ENCODE data around the gene SMC3.

Gene SMC3

DNA sequence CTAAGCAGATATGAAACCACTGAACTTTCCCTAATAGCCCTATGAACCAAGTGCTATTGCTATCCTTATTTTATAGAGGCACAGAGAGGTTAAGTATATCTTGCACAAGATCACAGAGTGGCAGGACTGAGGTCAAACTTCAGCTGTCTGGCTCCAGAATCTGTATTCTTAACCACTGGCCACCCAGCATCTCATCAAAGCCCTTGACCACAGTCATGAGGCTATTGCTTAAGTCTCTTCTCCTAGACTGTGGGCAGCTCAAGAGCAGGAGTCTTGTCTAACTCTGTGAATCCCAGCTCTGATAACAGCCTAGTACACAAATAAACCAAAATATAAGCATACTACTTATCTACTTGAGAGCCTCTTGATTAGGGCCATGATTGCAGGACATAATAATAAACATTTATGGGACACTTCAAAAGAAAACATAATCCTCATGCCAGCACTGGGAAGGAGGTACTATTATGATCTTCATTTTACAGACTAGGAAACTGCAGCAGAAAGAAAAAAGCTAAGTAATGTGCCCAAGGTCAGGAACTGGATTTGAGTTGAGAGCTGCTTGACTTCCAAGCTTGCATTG, 22.4 kb upstream of the SMC3 start:
- no peak for DNase-seq (ENCODE audit: low read depth in 2 of 2)

DNA sequence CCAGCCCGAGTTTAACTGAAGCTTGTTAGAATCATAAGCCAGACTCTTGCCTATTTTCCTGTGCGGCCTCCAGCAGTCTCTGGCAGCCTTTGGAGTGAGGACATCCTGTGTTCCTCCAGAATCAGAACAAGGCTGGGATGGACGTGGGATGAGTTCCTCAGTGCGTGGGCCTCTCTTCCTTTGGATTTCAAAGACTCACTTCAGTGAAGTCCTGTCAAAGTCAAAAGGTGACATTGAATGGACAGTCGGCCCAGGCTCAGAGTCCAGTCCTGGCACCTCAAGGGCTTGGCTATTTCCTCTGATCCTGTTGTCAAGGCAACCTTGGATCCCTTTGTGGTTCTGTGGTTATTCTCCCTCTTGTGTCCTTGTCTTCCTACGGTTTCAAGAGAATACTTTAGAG, 21.4 kb upstream of the SMC3 start:
- no peak for DNase-seq (ENCODE audit: low read depth in 2 of 2)

DNA sequence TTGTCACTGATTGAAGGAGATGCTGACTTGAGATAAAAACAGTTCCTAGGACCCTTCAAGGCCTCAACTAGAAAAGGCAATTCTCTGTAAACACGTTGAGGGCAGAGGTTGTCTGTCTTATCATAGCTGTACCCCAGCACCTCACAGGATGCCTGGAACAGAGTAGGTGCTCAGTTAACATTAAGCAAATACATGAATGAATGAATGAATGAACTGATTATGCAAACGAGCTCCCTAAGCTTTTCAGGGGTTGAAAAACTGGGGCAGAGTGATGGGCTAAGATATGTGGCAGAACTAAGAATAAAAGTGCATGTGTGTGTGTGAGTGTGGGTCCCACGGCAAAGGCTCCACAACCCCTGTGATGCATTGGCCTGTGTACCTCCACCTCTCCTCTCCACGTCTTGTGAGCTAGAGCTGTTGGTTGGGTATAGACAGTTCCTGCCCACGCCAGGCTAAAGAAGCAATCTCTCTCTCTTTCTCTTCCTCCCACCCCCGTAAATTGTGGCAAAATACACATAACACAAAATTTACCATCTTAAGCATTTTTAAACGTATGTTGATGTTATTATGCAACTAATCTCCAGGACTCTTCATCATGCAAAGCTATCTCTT, 20.9 kb upstream of the SMC3 start:
- DNase-seq (ENCODE audit: low read depth in 2 of 2) = no peak

DNA sequence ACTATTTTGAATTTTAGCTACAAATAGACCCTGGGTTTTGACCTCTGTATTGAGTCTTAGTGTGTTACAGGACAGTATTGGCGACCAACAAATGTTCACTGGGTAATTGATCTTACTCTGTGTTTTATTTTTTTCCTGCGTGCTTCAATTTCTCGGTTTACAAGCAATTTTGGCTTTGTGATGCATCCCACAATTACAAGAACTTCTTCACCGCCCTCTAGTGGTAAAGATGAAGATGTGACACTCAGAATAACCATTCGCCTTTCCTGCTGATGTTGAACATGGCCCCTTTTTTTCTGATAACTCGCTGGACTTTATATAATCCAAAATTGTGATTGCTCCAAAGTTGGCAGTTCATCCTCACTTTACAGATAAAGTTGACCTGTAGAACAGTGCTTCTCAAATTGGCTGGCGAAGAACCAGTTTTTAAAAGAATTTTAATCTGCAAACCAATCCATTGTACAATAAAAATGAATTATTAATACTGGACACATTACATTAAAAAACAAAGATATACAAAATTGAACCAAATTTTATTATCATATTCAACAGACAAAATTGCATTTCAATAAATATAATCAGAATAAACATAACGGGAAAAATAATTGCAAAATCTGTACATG, 20.2 kb upstream of the SMC3 start:
- DNase-seq (ENCODE audit: low read depth in 2 of 2) = no peak

DNA sequence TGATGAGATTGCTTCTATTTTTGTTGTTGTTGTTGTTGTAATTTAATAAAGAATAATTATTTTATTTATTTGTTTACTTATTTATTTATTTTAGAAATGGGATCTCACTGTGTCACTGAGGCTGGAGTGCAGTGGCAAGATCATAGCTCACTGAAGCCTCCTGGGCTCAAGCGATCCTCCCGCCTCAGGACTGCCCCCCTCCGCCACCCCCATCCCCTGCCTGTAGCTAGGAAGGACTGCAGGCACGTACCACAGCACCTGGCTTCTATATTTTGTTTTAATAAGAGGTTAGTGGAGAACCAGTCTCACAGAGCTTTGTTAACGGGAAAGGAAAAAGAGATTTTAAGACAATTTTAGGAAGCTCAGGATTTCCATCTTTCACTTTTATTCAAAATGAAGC, 19.5 kb upstream of the SMC3 start:
- no peak for DNase-seq (ENCODE audit: low read depth in 2 of 2)

DNA sequence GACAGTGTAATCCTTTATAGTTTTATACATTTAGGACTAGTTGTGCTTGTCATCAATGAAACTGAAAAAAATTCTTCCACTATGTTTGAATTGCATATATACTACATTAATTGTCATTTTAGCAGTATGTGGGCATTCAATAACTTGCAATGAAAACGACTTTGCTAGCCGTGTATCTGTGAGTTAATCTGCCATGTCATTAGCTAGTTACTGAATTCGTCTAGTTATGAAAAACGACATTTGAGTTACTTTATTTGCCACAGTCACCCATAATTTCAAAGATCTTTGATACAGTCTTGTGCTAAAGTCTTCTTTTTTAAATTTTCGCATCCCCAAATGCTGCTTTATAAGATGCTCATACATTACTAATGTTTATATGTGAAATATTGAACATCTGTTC, 18.3 kb upstream of the SMC3 start:
- DNase-seq (ENCODE audit: low read depth in 2 of 2) = no peak

DNA sequence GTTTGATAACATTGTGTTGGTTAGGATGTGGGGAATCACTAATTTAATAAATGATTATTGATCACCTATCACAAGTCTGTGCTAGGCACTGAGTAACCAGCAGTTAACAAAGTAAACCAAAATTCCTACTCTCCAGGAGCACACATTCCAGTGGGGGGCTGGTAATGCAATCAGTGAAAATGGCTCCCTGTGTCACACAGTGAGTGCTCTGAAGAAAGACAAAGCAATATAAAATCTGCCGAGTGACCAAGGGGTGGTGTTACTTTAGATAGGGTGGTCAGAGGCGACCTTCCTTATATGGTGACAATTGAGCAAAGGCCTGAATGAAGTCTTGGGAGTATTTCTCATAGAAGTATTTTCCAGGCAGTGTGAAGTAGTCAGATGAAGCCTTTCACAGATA, 13.6 kb upstream of the SMC3 start:
- DNase-seq (ENCODE audit: low read depth in 2 of 2) = no peak

DNA sequence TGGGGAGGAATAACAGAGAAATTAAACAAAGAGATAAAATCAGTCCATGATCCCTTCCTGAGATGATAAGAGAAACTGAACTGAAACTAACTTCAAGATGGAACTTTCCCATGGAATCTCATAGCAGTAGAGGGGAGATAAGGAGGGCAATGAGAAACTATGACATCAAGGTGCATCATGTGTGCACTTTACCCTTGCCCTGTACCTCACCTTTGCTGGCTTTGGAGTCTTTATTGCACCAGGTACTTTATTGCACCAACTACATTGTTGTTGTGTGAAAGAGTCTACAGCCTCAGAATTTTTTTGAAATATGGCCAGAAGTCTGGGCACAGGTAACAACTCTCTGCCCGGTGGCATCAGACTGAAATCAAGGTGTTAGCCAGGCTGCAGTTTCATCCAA, 11.2 kb upstream of the SMC3 start:
- DNase-seq (ENCODE audit: low read depth in 2 of 2) = no peak

DNA sequence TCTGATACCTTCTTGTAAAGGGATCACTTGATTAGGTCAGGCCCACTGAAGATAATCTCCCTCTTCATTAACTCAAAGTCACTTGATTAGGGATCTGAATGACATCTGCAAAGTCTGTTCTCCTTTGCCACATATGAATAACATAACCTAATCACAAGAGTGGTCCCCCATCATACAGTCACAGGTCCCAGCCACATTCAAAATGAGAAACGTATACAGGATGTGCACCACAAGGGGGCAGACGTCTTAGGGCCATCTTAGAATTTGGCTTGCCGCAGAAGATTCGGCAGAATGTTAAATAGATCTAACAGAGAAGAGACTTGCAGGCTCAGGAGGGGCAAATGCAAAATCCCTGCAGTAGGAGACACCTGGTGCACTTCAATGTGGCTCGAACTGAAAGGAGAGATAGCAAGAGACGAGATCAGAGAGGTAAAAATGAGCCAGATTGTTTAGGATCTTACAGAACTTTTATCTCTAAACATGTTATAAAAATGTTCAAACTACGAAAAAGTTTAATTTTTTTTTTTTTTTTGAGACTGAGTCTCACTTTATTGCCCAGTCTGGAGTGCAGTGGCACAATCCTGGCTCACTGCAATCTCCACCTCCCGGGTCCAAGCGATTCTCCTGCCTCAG, 10.4 kb upstream of the SMC3 start:
- DNase-seq (ENCODE audit: low read depth in 2 of 2) = peak; percentile 32 to 54

DNA sequence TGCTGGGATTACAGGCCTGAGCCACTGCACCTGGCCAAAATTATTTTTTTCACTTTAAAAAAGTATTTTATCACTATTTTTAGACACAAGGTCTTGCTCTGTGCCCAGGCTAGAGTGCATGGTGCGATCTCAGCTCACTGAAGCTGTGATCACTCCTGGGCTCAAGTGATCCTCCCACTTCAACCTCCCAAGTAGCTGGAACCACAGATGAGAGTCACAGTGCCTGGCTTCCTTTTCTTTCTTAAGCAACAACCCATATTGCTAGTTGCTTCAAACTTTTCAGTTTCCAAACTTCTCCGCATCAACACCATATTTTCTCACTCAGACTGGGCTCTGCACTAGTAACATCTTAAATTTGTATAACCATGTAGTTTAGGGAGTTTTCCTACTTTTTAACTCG, 9.5 kb upstream of the SMC3 start:
- no peak for DNase-seq (ENCODE audit: low read depth in 2 of 2)

DNA sequence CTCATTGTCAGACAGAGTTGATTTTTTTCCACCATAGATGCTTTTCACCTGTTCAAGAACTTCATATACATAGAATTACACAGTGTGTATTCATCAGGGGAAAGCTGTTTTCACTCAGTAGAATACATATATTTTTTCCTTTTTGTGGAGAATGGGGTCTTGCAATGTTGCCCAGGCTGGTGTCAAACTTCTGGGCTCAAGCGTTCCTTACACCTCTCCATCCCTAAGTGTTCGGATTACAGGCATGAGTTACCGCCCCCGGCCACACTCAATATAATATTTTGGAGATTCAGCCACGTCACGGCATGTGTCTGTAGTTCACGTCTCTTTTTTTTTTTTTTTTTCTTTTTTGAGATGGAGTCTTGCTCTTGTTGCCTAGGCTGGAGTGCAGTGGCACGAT, 7.5 kb upstream of the SMC3 start:
- DNase-seq (ENCODE audit: low read depth in 2 of 2) = no peak

DNA sequence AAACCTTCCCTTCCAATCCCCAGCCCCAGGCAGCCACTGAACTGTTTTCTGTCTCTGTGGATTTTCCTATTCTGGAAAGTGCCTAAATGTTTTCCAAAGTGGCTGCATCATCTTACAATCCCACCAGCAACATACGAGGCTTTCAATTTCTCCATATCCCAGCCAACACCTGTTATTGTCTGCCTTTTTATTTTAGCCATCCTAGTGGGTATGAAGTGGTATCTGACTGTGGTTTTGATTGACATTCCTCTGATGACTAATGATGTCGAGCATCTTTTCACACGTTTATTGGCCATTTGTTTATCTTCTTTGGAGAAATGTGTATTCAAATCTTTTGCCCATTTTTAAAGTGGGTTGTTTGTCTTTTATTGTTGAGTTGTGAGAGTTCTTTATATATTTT, 6.2 kb upstream of the SMC3 start:
- DNase-seq (ENCODE audit: low read depth in 2 of 2) = no peak

DNA sequence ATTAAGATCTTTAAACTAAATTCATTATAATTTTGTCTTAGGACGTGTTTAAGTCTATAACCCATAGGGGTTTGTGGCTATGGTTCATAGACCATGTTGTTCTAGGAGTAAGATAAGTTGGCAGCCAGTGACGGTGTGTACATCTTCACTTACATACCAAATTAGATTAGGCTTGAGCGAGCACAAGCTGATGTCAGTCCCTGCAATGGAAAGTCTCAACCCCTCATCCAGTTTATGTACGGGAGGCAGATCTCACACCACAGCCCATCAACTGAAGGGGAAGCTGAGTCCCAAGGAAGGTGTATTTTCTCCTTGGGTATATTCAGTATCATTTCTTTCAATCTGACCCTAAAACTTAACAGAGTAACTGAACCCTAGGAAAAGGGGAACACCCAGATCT, 5.1 kb upstream of the SMC3 start:
- DNase-seq (ENCODE audit: low read depth in 2 of 2) = no peak

DNA sequence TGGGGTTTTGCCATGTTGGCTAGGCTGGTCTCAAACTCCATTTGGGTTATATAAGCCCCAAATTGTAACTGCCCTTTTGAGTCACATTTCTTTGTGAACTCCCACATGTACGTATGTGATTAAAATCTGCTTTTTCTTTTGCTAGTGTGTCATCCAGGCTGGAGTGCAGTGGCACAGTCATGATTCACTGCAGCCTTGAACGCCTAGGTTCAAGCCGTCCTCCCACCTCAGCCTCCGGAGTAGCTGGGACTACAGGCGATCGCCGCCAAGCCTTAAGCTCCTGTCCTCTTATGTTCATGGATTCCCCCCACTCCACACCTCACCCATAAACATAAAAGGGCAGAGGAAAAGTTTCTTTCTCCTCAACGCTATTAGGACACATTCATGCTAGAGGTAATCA, 4.4 kb upstream of the SMC3 start:
- DNase-seq (ENCODE audit: low read depth in 2 of 2) = no peak

DNA sequence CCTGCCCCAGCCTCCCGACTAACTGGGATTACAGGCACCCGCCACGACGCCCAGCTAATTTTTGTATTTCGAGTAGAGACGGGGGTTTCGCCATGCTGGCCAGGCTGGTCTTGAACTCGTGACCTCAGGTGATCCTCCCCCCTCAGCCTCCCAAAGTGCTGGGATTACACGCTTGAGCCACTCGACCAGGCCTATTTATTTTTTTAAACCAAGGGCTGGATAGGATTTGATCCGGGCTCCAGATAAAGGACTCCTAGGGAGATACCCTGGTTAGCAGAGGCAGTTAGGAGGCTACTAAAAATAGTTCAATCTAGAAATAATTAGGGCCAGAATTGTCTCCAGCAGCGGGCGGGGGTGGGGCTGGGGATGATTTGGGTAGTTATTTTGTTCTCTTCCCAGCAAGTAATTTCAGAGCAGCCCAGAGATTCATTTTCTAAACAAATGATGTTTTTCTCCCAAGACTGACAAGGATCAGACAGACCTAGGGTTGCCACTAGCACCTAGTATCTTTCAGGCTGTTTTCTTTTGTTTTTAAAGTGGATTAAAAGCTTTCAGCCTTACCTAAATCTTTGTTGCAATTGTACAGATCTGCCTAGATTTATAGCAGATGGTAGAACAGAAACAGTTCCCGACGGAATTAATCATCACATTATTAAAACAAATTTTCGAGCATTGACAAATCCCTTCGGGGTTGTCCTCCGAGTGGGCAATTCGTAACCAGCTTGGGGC, 859 bp upstream of the SMC3 start:
- no peak for DNase-seq (ENCODE audit: low read depth in 2 of 2)

DNA sequence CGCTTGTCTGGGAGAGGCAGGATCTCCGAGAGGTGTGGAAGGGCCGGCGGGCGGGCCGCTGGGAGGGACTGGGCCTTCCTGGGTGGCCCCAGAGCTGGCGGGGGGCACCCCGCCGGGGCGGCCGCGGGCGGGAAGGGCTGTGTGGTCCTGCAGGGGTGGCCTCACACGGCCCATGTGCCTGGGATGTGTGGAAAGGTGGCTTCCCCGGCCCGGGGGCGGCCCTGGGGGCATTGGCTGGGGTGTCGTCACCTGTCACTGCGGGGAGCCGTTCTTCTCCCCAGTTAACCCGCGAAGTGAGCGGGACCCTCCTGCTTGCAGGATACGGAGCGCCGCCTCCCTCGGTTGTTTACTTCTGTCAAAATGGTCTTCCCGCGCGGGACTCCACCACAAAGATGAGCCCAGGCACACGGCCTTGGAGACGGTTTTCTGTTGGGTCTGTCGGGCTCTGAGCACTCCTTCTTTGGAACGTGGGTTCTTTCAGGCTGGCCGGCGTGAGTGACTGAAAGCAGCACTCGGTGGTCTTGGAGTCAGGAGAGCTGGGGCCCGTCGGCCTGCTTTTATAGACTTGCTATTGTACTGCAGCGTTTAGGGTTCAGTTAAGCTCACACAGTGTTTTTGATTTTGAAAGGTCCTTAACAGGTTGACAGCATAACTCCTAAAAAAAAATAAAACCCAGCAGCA, 700 bp downstream of the SMC3 start:
- peak in 1 of 2 donors; percentile 20 for DNase-seq (ENCODE audit: low read depth in 2 of 2)

DNA sequence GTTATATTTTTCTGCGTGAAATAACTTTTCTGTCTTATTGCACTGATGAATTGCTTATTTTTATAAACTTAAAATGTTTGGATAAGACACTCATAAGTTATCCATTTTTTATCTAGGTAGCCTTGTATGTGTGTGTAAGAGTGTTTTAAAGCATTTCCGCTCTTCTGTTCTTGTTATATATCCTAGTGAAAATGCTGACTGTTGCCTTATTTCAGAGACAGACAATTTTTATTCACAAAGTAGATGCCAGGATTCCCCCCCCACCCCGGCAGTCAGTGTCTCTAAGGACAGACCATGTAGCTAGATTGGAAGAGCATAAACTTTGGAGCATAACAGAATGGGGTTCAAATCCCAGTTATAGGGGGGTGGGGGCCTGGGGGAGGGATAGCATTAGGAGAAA, 1.6 kb downstream of the SMC3 start:
- no peak for DNase-seq (ENCODE audit: low read depth in 2 of 2)

DNA sequence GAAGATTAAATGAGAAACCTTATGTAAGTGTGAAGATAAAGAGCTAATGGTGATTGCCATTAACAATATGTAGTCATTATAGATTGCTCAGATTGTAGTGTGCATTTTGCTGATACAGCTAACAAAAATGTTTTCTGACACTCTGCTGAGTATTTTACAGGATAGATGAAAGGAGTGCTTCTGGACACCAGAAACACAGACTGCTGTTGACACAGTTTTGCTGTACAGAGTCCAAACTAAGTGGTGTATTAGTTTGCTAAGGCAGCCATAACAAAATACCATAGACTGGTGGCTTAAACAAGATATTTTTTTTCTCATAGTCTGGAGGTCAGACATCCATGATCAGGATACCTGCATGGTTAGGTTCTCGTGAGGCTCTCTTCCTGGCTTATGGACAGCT, 2.2 kb downstream of the SMC3 start:
- no peak for DNase-seq (ENCODE audit: low read depth in 2 of 2)

DNA sequence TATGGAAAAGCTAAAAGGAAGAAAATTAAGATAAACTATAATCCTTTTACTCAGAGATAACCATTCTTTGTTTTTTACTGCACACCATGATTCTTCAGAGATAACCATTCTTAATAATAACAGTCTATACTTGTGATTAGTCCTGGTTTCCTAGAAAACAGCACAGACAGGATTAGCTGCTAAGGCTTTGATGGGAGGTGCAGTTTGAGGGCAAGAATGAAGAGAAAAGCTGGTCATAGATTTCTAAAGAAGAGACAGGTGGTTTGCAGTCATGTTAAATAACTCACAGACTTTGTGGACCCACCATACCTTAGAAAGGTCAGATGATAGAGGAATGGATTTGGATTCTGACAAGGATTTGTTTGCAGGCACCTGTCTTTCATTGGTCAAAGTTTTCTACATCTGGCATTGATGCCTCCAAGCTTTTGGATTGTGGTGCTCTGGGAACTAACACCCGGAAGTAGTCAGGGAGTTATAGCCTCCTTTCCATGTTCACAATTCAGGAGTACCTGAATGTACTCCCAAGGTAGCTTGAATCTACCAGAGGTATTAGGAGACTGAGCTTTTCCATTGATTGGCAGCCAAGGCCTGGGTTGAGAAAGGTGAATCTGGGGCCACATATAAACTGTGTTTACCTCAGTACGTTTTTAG, 3.7 kb downstream of the SMC3 start:
- DNase-seq (ENCODE audit: low read depth in 2 of 2) = no peak

DNA sequence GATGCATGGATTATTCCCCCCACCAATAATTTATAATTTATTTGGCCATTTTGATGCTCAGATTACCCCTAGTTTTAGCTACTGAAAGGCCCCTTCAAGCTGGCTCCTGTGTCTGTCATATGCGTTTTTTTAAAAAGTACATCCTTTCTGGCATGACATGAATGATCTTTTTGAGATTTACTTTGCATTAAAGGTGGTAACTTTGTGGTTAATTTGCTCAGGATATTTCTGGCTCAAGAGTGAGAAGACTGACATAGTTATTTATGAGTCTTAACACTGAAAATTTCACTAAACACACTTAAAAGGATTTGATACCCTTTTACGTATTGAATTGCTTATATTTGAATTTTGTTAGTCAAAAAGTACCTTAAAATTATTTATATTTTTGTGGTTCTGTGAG, 5.4 kb downstream of the SMC3 start:
- DNase-seq (ENCODE audit: low read depth in 2 of 2) = no peak

DNA sequence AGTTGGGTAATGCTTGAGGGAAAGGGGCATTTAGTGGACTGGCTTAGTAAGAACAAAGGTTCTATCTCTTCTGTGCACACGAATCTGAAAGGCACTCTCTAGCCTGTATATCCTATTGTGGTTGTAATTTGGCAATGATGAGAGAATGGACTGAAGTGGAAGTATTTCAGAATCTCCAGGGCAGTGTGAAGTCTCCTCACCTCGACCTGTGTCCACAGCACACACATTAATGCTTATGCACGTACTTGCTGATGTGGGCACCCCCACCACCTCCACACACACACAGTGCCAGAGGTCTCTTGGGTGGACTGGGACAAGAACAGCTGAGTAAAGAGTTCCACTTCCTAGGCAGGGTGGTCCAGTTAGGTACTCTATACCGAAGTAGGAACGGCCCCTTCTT, 6.9 kb downstream of the SMC3 start:
- DNase-seq (ENCODE audit: low read depth in 2 of 2) = no peak

DNA sequence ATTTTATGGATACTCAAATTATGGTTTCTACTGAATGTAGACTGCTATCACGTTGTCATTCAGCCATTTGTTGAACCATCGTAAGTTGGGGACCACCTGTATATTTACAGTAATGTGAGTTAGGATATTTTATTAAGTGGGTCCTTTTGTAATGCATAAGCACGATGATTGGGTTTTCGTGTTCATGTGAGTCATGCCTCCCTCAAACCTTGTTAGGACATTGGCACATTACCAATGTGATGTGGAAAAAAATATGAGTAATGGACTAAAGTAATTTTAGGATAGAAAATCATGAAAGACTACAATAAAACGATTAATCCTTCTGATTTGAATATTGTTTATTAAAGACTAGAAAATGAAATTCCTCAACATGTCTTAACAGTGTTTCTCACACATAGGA, 8.7 kb downstream of the SMC3 start:
- no peak for DNase-seq (ENCODE audit: low read depth in 2 of 2)

Data from stimulated activated CD4-positive, alpha-beta T cell treated with anti-CD3 and anti-CD28 coated beads, Interleukin-1b, Interleukin-23, amount 100 ng/mL, for 1 hour (primary cell).